SK-N-SH treated with all-trans-retinoic acid at 6 μM for 48 hours (cell line): ENCODE results near the gene TLE1.

ENCODE experiments used
- ARNTL ChIP-seq: fragments of 450-650 bp; formaldehyde crosslinking; IDR thresholded peaks from 2 replicates; pipeline ENCODE4 v1.5.0; 2020; ENCODE audit warnings: low read depth, mild to moderate bottlenecking, moderate library complexity, borderline replicate concordance
- OSR1 ChIP-seq: fragments of 250-450 bp; sonication (Bioruptor Pico); IDR thresholded peaks from 2 replicates; pipeline ENCODE4 v1.8.0; 2022; ENCODE audit warnings: moderate library complexity, mild to moderate bottlenecking, inconsistent platforms
- RARB ChIP-seq: fragments of 250-450 bp; sonication (Bioruptor Pico); IDR thresholded peaks from 2 replicates; pipeline ENCODE4 v1.8.0; 2021; ENCODE audit warnings: mild to moderate bottlenecking, moderate library complexity
- TOX ChIP-seq: fragments of 250-450 bp; sonication (Bioruptor Pico); IDR thresholded peaks from 2 replicates; pipeline ENCODE4 v1.8.0; 2021; ENCODE audit warnings: mild to moderate bottlenecking, moderate library complexity, borderline replicate concordance
- ZFP3 ChIP-seq: fragments of 250-450 bp; sonication (Bioruptor Pico); IDR thresholded peaks from 2 replicates; pipeline ENCODE4 v1.5.0; 2020; ENCODE audit warnings: mild to moderate bottlenecking, moderate library complexity
- ZFP30 ChIP-seq: fragments of 450-650 bp; formaldehyde crosslinking; IDR thresholded peaks from 2 replicates; pipeline ENCODE4 v1.5.0; 2022; ENCODE audit warnings: mild to moderate bottlenecking, moderate library complexity
- ZNF8 ChIP-seq: fragments of 450-650 bp; formaldehyde crosslinking; IDR thresholded peaks from 2 replicates; pipeline ENCODE4 v1.5.0; 2020; ENCODE audit warnings: mild to moderate bottlenecking, moderate library complexity
- TF ChIP-seq, protein P1 (sequence below): fragments of 250-450 bp; sonication (Bioruptor Pico); IDR thresholded peaks from 2 replicates; pipeline ENCODE4 v1.5.1; 2020; ENCODE audit warnings: low read depth, mild to moderate bottlenecking, moderate library complexity
- TF ChIP-seq, protein P2 (sequence below): fragments of 250-450 bp; sonication (Bioruptor Pico); IDR thresholded peaks from 2 replicates; pipeline ENCODE4 v1.8.0; 2021; ENCODE audit warnings: low read depth, mild to moderate bottlenecking, moderate library complexity, borderline replicate concordance
- TF ChIP-seq, protein P3 (sequence below): fragments of 250-450 bp; sonication (Bioruptor Pico); IDR thresholded peaks from 2 replicates; pipeline ENCODE4 v1.8.0; 2020; ENCODE audit warnings: mild to moderate bottlenecking, moderate library complexity, borderline replicate concordance
- TF ChIP-seq, protein P4 (sequence below): fragments of 250-450 bp; sonication (Bioruptor Pico); IDR thresholded peaks from 2 replicates; pipeline ENCODE4 v1.5.0; 2020; ENCODE audit warnings: mild to moderate bottlenecking, moderate library complexity

DNA sequence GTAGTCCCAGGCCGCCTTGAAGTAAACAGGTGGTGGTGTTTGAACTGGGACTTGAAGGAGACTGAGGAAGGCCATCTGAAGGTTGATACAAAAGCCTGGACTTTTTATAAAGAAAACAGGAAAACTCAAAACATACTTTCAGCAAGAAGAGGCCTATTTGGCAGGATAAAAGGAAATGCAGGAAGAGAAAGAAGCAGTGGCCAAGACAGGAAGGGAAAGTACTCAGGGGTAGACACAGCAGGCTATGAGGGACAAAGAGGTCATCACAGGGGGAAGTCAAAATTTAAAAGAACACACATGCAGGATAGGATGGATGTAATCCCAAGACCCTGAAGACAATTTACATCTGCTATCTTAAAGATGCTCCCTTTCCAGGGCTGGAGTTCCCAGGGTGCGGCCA is 13.0 kb downstream of the TLE1 start:
- TF ChIP-seq ZFP3 (CRISPR knock-in tag) (no peak), OSR1 (CRISPR knock-in tag) (no peak), RARB (no peak), ZFP30 (no peak), ZNF8 (CRISPR knock-in tag) (no peak), TOX (CRISPR knock-in tag) (no peak), ARNTL (no peak)
- TF ChIP-seq, protein P1, sequence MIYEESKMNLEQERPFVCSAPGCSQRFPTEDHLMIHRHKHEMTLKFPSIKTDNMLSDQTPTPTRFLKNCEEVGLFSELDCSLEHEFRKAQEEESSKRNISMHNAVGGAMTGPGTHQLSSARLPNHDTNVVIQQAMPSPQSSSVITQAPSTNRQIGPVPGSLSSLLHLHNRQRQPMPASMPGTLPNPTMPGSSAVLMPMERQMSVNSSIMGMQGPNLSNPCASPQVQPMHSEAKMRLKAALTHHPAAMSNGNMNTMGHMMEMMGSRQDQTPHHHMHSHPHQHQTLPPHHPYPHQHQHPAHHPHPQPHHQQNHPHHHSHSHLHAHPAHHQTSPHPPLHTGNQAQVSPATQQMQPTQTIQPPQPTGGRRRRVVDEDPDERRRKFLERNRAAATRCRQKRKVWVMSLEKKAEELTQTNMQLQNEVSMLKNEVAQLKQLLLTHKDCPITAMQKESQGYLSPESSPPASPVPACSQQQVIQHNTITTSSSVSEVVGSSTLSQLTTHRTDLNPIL (CRISPR knock-in tag): no peak
- TF ChIP-seq, protein P2, sequence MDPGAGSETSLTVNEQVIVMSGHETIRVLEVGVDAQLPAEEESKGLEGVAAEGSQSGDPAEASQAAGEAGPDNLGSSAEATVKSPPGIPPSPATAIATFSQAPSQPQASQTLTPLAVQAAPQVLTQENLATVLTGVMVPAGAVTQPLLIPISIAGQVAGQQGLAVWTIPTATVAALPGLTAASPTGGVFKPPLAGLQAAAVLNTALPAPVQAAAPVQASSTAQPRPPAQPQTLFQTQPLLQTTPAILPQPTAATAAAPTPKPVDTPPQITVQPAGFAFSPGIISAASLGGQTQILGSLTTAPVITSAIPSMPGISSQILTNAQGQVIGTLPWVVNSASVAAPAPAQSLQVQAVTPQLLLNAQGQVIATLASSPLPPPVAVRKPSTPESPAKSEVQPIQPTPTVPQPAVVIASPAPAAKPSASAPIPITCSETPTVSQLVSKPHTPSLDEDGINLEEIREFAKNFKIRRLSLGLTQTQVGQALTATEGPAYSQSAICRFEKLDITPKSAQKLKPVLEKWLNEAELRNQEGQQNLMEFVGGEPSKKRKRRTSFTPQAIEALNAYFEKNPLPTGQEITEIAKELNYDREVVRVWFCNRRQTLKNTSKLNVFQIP: no peak
- TF ChIP-seq, protein P3, sequence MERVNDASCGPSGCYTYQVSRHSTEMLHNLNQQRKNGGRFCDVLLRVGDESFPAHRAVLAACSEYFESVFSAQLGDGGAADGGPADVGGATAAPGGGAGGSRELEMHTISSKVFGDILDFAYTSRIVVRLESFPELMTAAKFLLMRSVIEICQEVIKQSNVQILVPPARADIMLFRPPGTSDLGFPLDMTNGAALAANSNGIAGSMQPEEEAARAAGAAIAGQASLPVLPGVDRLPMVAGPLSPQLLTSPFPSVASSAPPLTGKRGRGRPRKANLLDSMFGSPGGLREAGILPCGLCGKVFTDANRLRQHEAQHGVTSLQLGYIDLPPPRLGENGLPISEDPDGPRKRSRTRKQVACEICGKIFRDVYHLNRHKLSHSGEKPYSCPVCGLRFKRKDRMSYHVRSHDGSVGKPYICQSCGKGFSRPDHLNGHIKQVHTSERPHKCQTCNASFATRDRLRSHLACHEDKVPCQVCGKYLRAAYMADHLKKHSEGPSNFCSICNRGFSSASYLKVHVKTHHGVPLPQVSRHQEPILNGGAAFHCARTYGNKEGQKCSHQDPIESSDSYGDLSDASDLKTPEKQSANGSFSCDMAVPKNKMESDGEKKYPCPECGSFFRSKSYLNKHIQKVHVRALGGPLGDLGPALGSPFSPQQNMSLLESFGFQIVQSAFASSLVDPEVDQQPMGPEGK (CRISPR knock-in tag): no peak
- TF ChIP-seq, protein P4, sequence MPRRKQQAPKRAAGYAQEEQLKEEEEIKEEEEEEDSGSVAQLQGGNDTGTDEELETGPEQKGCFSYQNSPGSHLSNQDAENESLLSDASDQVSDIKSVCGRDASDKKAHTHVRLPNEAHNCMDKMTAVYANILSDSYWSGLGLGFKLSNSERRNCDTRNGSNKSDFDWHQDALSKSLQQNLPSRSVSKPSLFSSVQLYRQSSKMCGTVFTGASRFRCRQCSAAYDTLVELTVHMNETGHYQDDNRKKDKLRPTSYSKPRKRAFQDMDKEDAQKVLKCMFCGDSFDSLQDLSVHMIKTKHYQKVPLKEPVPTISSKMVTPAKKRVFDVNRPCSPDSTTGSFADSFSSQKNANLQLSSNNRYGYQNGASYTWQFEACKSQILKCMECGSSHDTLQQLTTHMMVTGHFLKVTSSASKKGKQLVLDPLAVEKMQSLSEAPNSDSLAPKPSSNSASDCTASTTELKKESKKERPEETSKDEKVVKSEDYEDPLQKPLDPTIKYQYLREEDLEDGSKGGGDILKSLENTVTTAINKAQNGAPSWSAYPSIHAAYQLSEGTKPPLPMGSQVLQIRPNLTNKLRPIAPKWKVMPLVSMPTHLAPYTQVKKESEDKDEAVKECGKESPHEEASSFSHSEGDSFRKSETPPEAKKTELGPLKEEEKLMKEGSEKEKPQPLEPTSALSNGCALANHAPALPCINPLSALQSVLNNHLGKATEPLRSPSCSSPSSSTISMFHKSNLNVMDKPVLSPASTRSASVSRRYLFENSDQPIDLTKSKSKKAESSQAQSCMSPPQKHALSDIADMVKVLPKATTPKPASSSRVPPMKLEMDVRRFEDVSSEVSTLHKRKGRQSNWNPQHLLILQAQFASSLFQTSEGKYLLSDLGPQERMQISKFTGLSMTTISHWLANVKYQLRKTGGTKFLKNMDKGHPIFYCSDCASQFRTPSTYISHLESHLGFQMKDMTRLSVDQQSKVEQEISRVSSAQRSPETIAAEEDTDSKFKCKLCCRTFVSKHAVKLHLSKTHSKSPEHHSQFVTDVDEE (CRISPR knock-in tag): no peak
